Type B pancreatic cell (in vitro differentiated cells): ENCODE data around the gene RPL10A. TPM values are rescaled to one million over a fixed set of nuclear protein-coding genes. Genes with fewer than 3 reads are reported as not detected.
A peak's percentile ranks its signal among the peaks of the same experiment; 100 is the strongest.

Experiments used
- DNase-seq: peaks from one replicate; pipeline ENCODE4 v3.0.0; 2021; ENCODE audit warnings: mixed read lengths; ENCODE audit not compliant: unreplicated experiment; ENCODE audit errors: extremely low spot score
- H3K27ac Mint-ChIP-seq: 2 replicates; pipeline ENCODE4 v1.8.0; 2021; ENCODE audit warnings: mild to moderate bottlenecking, mixed read lengths
- H3K27me3 Mint-ChIP-seq: 2 replicates; pipeline ENCODE4 v1.8.0; 2021; ENCODE audit warnings: mixed read lengths
- H3K36me3 Mint-ChIP-seq: 2 replicates; pipeline ENCODE4 v1.8.0; 2021; ENCODE audit warnings: mixed read lengths
- H3K4me1 Mint-ChIP-seq: one replicate; pipeline ENCODE4 v1.8.0; 2021; ENCODE audit warnings: mixed read lengths; ENCODE audit not compliant: unreplicated experiment
- H3K4me3 Mint-ChIP-seq: 2 replicates; pipeline ENCODE4 v1.8.0; 2021; ENCODE audit warnings: mild to moderate bottlenecking, mixed read lengths
- H3K9me3 Mint-ChIP-seq: 2 replicates; pipeline ENCODE4 v1.8.0; 2021; ENCODE audit warnings: mixed read lengths
- total RNA-seq: library from RNA; stranded (reverse); gene quantifications from 2 replicates; pipeline ENCODE4 v1.2.1, GENCODE V29; 2021; ENCODE audit warnings: low replicate concordance
- TF ChIP-seq, protein P1 (sequence below): fragments of 200-600 bp; sonication (generic); conservative IDR thresholded peaks from 2 replicates; pipeline ENCODE4 v1.5.0; 2021; ENCODE audit warnings: antibody characterized with exemption, mild to moderate bottlenecking

The RPL10A gene
- total RNA-seq, 1 donor from 2014 or later, result 1,808 TPM

DNA sequence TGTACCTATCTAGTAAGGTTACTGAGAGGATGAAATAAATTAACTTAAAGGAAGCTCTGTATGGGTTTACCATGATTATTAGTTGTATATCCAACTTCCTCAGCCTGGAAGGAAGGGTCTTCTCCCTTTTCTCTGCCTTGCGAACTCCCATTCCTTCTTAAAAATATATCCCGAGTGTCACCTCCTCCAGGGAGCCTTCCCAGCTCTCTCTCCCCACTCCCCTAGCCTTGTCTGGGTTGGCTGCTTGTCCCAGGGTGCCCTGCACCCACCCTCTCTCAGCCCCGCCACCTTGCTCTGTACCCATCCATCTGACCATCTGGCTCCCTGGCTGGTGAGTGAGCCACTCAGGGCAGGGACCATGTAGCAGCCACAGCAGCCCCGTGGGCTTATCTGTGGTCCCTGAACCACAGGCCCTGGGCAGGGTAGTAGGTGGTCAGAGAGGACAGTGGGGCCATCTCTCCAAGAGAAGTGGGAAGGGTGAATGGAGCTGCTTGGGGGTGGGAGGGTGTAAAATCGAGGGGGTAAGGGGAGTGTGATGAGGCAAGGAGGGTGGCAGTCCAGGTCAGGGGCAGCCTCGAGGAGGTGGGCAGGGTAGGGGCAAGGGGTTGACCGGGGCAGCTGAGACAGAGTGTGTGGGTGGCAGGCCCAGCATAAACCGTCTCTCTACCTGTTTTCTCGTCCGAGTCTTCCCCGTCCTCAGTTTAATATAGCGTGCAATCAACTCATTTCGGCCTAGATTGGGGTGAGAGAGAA is 15.9 kb downstream of the RPL10A start:
- Mint-ChIP-seq H3K27ac (peak overlapping the region; percentile 99), H3K36me3 (peaks cover 14% of the 10 kb centered on the region), H3K4me3 (no peak overlapping the region), H3K4me1 (peaks cover 28% of the 10 kb centered on the region), H3K27me3 (no peaks in the 10 kb centered on the region), H3K9me3 (no peaks in the 10 kb centered on the region)
- DNase-seq, result no peak
- TF ChIP-seq, protein P1, sequence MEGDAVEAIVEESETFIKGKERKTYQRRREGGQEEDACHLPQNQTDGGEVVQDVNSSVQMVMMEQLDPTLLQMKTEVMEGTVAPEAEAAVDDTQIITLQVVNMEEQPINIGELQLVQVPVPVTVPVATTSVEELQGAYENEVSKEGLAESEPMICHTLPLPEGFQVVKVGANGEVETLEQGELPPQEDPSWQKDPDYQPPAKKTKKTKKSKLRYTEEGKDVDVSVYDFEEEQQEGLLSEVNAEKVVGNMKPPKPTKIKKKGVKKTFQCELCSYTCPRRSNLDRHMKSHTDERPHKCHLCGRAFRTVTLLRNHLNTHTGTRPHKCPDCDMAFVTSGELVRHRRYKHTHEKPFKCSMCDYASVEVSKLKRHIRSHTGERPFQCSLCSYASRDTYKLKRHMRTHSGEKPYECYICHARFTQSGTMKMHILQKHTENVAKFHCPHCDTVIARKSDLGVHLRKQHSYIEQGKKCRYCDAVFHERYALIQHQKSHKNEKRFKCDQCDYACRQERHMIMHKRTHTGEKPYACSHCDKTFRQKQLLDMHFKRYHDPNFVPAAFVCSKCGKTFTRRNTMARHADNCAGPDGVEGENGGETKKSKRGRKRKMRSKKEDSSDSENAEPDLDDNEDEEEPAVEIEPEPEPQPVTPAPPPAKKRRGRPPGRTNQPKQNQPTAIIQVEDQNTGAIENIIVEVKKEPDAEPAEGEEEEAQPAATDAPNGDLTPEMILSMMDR, result no peak

DNA sequence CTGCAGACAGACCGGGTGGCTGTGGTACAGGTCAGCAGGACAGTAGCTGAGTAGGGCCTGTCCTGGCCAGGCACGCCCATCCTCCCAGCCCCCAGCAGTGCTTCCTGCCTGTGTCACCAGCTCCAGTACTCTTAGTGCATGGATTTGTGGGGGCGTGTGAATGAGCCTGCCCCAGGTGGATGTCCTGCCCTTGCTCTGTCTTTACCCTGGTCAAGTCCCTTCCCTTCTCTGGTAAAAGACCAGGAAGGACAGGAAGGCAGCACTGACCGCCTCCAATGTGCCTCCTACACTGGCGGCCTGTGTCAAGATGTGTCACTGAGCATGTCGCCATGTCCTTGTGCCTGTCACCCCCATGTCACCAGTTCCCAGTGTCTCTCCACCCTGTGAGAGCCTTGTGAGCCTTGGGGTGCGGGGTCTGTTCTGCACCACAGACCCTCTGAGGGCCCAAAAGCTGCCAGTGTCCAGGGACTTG is 16.8 kb downstream of the RPL10A start:
- H3K27me3 Mint-ChIP-seq, result no peaks in the 10 kb centered on the region
- H3K4me1 Mint-ChIP-seq, result peaks cover 30% of the 10 kb centered on the region
- H3K36me3 Mint-ChIP-seq, result peaks cover 14% of the 10 kb centered on the region
- no peak overlapping the region for H3K4me3 Mint-ChIP-seq
- DNase-seq, result no peak
- peak overlapping the region; percentile 99 for H3K27ac Mint-ChIP-seq
- TF ChIP-seq, protein P1, result no peak
- H3K9me3 Mint-ChIP-seq, result no peaks in the 10 kb centered on the region

GRCh38 chr6:35485402-35485877 is 17.2 kb downstream of the RPL10A start:
- TF ChIP-seq, protein P1, result no peak
- H3K27me3 Mint-ChIP-seq, result no peaks in the 10 kb centered on the region
- H3K36me3 Mint-ChIP-seq, result peaks cover 14% of the 10 kb centered on the region
- peak overlapping the region; percentile 99 for H3K27ac Mint-ChIP-seq
- no peaks in the 10 kb centered on the region for H3K9me3 Mint-ChIP-seq
- peak overlapping the region; percentile 63 for H3K4me3 Mint-ChIP-seq
- peaks cover 32% of the 10 kb centered on the region for H3K4me1 Mint-ChIP-seq
- DNase-seq, result no peak

- DNase-seq, result peak; percentile 83
- peak overlapping the region; percentile 83 for H3K4me3 Mint-ChIP-seq
- peak overlapping the region; percentile 99 for H3K27ac Mint-ChIP-seq
- H3K4me1 Mint-ChIP-seq, result peaks cover 37% of the 10 kb centered on the region
- no peaks in the 10 kb centered on the region for H3K27me3 Mint-ChIP-seq
- H3K36me3 Mint-ChIP-seq, result peaks cover 9% of the 10 kb centered on the region
- TF ChIP-seq, protein P1, result no peak
- H3K9me3 Mint-ChIP-seq, result no peaks in the 10 kb centered on the region
These were observed 18.1 kb downstream of the RPL10A start for GRCh38 chr6:35486005-35486925.

DNA sequence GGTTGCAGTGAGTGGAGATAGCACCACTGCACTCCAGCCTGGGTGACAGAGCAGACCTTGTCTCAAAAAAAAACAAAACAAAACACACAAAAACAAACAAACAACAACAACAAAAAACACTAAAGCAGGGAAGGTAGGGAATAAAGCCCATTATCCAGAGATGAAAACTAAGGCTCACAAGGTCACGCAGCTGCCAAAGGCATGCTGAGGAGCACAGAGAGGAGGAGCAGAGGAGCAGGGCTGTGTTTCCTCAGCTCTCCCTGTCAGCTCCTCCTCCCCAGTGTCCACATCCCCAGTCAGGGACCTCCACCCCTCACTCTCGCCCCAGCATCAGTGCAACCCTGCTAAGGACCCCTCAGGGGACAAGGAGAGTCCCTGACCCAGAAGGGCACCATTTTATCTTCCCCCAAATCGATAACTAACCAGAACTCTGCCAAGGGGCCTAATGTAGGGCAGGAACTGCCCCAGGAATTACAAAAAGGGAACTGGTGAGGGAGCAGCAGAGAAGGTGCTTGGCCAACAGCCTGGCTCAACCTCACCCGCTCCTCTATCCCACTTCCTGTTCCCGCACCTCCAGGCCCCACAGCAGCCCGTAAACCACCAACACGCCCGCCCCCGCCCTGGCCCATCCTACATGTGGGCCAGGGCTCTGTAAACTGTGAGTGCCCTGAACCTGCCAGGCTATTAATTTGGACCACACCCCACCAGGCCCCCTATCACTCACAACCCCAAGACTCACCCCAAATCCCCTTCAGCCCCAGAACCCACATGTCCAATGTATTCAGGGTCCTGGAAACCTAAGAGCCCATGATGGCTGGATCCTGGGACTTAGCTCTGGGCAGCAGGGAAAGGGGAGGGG is 19.7 kb downstream of the RPL10A start:
- no peak for DNase-seq
- peaks cover 6% of the 10 kb centered on the region for H3K36me3 Mint-ChIP-seq
- TF ChIP-seq, protein P1, result no peak

More for the DNA sequence above, 19.7 kb downstream of the RPL10A start:
- H3K9me3 Mint-ChIP-seq, result no peaks in the 10 kb centered on the region
- H3K27me3 Mint-ChIP-seq, result no peaks in the 10 kb centered on the region
- H3K27ac Mint-ChIP-seq, result peak overlapping the region; percentile 99
- H3K4me3 Mint-ChIP-seq, result peak overlapping the region; percentile 61
- H3K4me1 Mint-ChIP-seq, result peaks cover 38% of the 10 kb centered on the region
